ENCODE results near the gene HYAL3.

- TF ChIP-seq EZH2 (IDR thresholded peaks at IDR 0.05; ENCODE audit: insufficient read depth, poor library complexity, severe bottlenecking) (no peak), EZH2phosphoT487 (IDR thresholded peaks at IDR 0.05; ENCODE audit: insufficient read depth, low read depth) (no peak)
Observed at GRCh38 chr3:50266017-50266416, 33.2 kb downstream of the HYAL3 start.

Data from GM23248 (cell line).